IPS DF 6.9 (cell line): ENCODE results near the gene ZNF79.

ENCODE experiments used
- DNase-seq: peaks from one replicate; pipeline ENCODE4 v3.0.0-alpha.2; 2013; ENCODE audit warnings: low read depth, low spot score
- H3K27ac ChIP-seq: one replicate; pipeline ENCODE4 v1.5.1; 2013; ENCODE audit warnings: low read length, control low read depth
- H3K27me3 ChIP-seq: 2 replicates; pipeline ENCODE4 v1.6.1; 2013; ENCODE audit warnings: mild to moderate bottlenecking, low read length; ENCODE audit not compliant: control insufficient read depth, insufficient read depth
- H3K36me3 ChIP-seq: 2 replicates; pipeline ENCODE4 v1.6.1; 2013; ENCODE audit warnings: low read length; ENCODE audit not compliant: control insufficient read depth, insufficient read depth
- H3K4me1 ChIP-seq: 2 replicates; pipeline ENCODE4 v1.6.1; 2013; ENCODE audit warnings: low read length; ENCODE audit not compliant: control insufficient read depth, insufficient read depth
- H3K4me3 ChIP-seq: 2 replicates; pipeline ENCODE4 v1.5.1; 2013; ENCODE audit warnings: mild to moderate bottlenecking, low read length
- H3K9me3 ChIP-seq: 2 replicates; pipeline ENCODE4 v1.6.1; 2013; ENCODE audit warnings: low read length, inconsistent platforms; ENCODE audit not compliant: control insufficient read depth, insufficient read depth
- WGBS: extraction: QIAGEN DNeasy Blood & Tissue Kit; methylation state at CpG from one replicate; pipeline ENCODE4 v1.1.7; 2013; ENCODE audit warnings: mixed read lengths, missing lambda C conversion rate; ENCODE audit not compliant: insufficient read length, insufficient coverage; 5-methylcytosine and 5-hydroxymethylcytosine counted together

ZNF79 gene

GRCh38 chr9:127473501-127473900 is 49.3 kb downstream of the ZNF79 start:
- Histone ChIP-seq H3K4me3 (no peak overlapping the region), H3K9me3 (no peaks in the 10 kb centered on the region), H3K27ac (no peak overlapping the region), H3K36me3 (peaks cover 2% of the 10 kb centered on the region; the same call in 1 of the 2 replicates), H3K4me1 (no peaks in the 10 kb centered on the region), H3K27me3 (no peaks in the 10 kb centered on the region)
- no CpG with 5 or more reads among the region's 10 CpGs for WGBS
- DNase-seq: no peak

- Histone ChIP-seq H3K4me3 (no peak overlapping the region), H3K27me3 (no peaks in the 10 kb centered on the region), H3K36me3 (peaks cover 3% of the 10 kb centered on the region; the same call in 1 of the 2 replicates), H3K4me1 (no peaks in the 10 kb centered on the region), H3K27ac (no peak overlapping the region), H3K9me3 (no peaks in the 10 kb centered on the region)
- no CpG with 5 or more reads among the region's 4 CpGs for WGBS
- no peak for DNase-seq
Observed at GRCh38 chr9:127473932-127474331, 49.8 kb downstream of the ZNF79 start.

GRCh38 chr9:127474592-127474991 is 50.4 kb downstream of the ZNF79 start:
- no peaks in the 10 kb centered on the region for H3K27me3 ChIP-seq
- H3K4me1 ChIP-seq: no peaks in the 10 kb centered on the region
- no CpG with 5 or more reads among the region's 5 CpGs for WGBS
- H3K27ac ChIP-seq: no peak overlapping the region
- H3K36me3 ChIP-seq: peaks cover 9% of the 10 kb centered on the region; the same call in 1 of the 2 replicates
- no peak overlapping the region for H3K4me3 ChIP-seq
- DNase-seq: no peak
- no peaks in the 10 kb centered on the region for H3K9me3 ChIP-seq

GRCh38 chr9:127479507-127480081 is 55.4 kb downstream of the ZNF79 start:
- Histone ChIP-seq H3K4me3 (no peak overlapping the region), H3K9me3 (no peaks in the 10 kb centered on the region), H3K27ac (no peak overlapping the region), H3K36me3 (peaks cover 15% of the 10 kb centered on the region), H3K27me3 (no peaks in the 10 kb centered on the region), H3K4me1 (no peaks in the 10 kb centered on the region)
- WGBS: no CpG with 5 or more reads among the region's 17 CpGs
- no peak for DNase-seq

- peaks cover 26% of the 10 kb centered on the region for H3K36me3 ChIP-seq
- H3K4me1 ChIP-seq: no peaks in the 10 kb centered on the region
- WGBS: no CpG with 5 or more reads among the region's 9 CpGs
- no peaks in the 10 kb centered on the region for H3K9me3 ChIP-seq
- H3K27ac ChIP-seq: no peak overlapping the region
- no peaks in the 10 kb centered on the region for H3K27me3 ChIP-seq
- DNase-seq: no peak
- no peak overlapping the region for H3K4me3 ChIP-seq
Observed at GRCh38 chr9:127482662-127483061, 58.5 kb downstream of the ZNF79 start.

- 0 out of 2 replicates have a peak, but pooled peaks cover 1% of the 10 kb centered on the region for H3K4me1 ChIP-seq
- H3K36me3 ChIP-seq: peaks cover 17% of the 10 kb centered on the region
- no peak for DNase-seq
- no peaks in the 10 kb centered on the region for H3K9me3 ChIP-seq
- H3K27me3 ChIP-seq: no peaks in the 10 kb centered on the region
- H3K4me3 ChIP-seq: no peak overlapping the region
- no peak overlapping the region for H3K27ac ChIP-seq
- no CpG with 5 or more reads among the region's 11 CpGs for WGBS
Observed at GRCh38 chr9:127485995-127486394, 61.8 kb downstream of the ZNF79 start.

- Histone ChIP-seq H3K36me3 (peaks cover 19% of the 10 kb centered on the region), H3K27ac (no peak overlapping the region), H3K9me3 (no peaks in the 10 kb centered on the region), H3K4me1 (0 out of 2 replicates have a peak, but pooled peaks cover 1% of the 10 kb centered on the region), H3K27me3 (no peaks in the 10 kb centered on the region), H3K4me3 (no peak overlapping the region)
- no peak for DNase-seq
- WGBS: no CpG with 5 or more reads among the region's 8 CpGs
Observed at GRCh38 chr9:127488946-127489345, 64.8 kb downstream of the ZNF79 start.

- Histone ChIP-seq H3K9me3 (no peaks in the 10 kb centered on the region), H3K4me3 (no peak overlapping the region), H3K27ac (no peak overlapping the region), H3K4me1 (0 out of 2 replicates have a peak, but pooled peaks cover 1% of the 10 kb centered on the region), H3K27me3 (no peaks in the 10 kb centered on the region), H3K36me3 (peaks cover 23% of the 10 kb centered on the region; the same call in 1 of the 2 replicates)
- no CpG with 5 or more reads among the region's 22 CpGs for WGBS
- peak; percentile 58 for DNase-seq
Observed at GRCh38 chr9:127489471-127490115, 65.4 kb downstream of the ZNF79 start.

GRCh38 chr9:127490535-127491230 is 66.5 kb downstream of the ZNF79 start:
- Histone ChIP-seq H3K27ac (no peak overlapping the region), H3K36me3 (peaks cover 26% of the 10 kb centered on the region; the same call in 1 of the 2 replicates), H3K27me3 (no peaks in the 10 kb centered on the region), H3K4me1 (0 out of 2 replicates have a peak, but pooled peaks cover 1% of the 10 kb centered on the region), H3K4me3 (no peak overlapping the region), H3K9me3 (no peaks in the 10 kb centered on the region)
- DNase-seq: no peak
- no CpG with 5 or more reads among the region's 9 CpGs for WGBS

- peaks cover 26% of the 10 kb centered on the region; the same call in 1 of the 2 replicates for H3K36me3 ChIP-seq
- WGBS: no CpG with 5 or more reads among the region's 10 CpGs
- no peak overlapping the region for H3K27ac ChIP-seq
- H3K27me3 ChIP-seq: no peaks in the 10 kb centered on the region
- no peaks in the 10 kb centered on the region for H3K9me3 ChIP-seq
- DNase-seq: no peak
- 0 out of 2 replicates have a peak, but pooled peaks cover 1% of the 10 kb centered on the region for H3K4me1 ChIP-seq
- no peak overlapping the region for H3K4me3 ChIP-seq
Observed at GRCh38 chr9:127491516-127491915, 67.3 kb downstream of the ZNF79 start.
